Measurements from ENCODE around the gene TMEM132D.
A peak's percentile ranks its signal among the peaks of the same experiment; 100 is the strongest.

TMEM132D gene

DNA sequence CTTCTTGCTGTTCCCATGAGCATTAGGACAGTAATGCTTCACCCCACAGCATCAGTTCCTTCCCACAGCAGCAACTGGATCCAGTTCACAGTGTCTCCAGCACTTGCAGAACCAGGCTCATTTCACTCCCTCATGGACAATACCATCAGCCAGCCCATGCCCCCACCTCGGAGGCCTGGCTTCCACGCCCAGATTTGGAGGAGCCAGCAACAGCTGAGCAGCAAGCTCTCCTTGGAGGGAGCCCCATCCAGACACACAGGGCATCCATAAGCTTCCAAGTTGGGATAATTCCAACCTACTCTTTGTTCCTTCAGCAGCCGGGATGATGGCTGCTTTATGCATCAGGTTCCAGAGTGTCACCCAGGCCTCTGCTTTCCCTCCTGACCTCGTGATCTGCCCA lies 800.6 kb downstream of the TMEM132D start (continued):
- no peak for TF ChIP-seq KLF9 (tag by site-specific recombination; IDR thresholded peaks at IDR 0.05; ENCODE audit: low read depth)
- TF ChIP-seq ZNF677 (tag by site-specific recombination; IDR thresholded peaks at IDR 0.05) = no peak
- TF ChIP-seq YY2 (tag by site-specific recombination; IDR thresholded peaks at IDR 0.05) = no peak
- TF ChIP-seq WT1 (tag by site-specific recombination; IDR thresholded peaks at IDR 0.05) = no peak
- no peak for TF ChIP-seq ZNF248 (tag by site-specific recombination; IDR thresholded peaks at IDR 0.05)

DNA sequence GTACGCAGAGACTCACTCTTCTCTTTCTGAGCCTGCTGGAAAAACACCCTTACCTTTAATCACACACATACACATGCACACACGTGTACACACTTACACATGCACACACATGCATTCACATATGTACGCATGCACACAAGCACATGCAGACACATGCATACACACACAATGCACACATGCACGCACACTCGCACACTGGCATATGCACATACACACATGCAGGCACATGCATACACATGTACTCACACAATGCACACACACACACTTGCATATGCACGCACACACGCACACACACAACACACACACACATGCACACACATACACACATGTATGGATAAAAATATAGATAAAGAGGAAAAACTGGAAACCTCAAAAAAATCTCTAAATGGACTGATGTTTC lies 801.6 kb downstream of the TMEM132D start:
- POLR2A ChIA-PET = no interaction called here
- no peak for TF ChIP-seq ZNF155 (tag by site-specific recombination; IDR thresholded peaks at IDR 0.05)
- TF ChIP-seq, protein P1, sequence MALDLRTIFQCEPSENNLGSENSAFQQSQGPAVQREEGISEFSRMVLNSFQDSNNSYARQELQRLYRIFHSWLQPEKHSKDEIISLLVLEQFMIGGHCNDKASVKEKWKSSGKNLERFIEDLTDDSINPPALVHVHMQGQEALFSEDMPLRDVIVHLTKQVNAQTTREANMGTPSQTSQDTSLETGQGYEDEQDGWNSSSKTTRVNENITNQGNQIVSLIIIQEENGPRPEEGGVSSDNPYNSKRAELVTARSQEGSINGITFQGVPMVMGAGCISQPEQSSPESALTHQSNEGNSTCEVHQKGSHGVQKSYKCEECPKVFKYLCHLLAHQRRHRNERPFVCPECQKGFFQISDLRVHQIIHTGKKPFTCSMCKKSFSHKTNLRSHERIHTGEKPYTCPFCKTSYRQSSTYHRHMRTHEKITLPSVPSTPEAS (tag by site-specific recombination; IDR thresholded peaks at IDR 0.05) = peak; percentile 64

DNA sequence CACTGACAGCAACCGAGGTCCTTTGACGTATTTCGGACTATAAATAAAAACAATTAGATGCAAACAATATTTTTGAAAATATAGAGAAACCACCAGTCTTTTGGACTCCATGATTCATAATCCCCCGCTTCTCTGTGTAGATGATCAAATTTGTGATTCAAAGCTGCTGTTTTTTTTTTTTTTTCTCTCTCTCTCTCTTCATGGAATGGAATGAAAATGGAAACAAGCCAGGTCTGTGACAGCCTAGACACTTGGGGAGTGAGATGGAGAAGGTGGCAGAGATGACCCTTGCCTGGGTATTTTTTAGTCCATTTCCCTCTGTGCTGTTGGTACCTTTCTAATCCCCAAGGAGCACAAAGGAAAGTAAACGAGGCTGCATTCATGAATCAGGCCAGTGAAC lies 802.0 kb downstream of the TMEM132D start:
- TF ChIP-seq KLF16 (tag by site-specific recombination; IDR thresholded peaks at IDR 0.05) (no peak), ZXDB (tag by site-specific recombination; IDR thresholded peaks at IDR 0.05) (no peak), RBAK (tag by site-specific recombination; IDR thresholded peaks at IDR 0.05) (no peak), ZNF311 (tag by site-specific recombination; IDR thresholded peaks at IDR 0.05; ENCODE audit: borderline replicate concordance) (no peak), ZNF23 (tag by site-specific recombination; IDR thresholded peaks at IDR 0.05; ENCODE audit: borderline replicate concordance) (no peak), ZNF366 (tag by site-specific recombination; conservative IDR thresholded peaks at IDR 0.05) (no peak), ZNF184 (tag by site-specific recombination; IDR thresholded peaks at IDR 0.05) (no peak), ZBTB21 (tag by site-specific recombination; IDR thresholded peaks at IDR 0.05) (no peak), ZNF37A (tag by site-specific recombination; IDR thresholded peaks at IDR 0.05) (no peak), ZNF555 (tag by site-specific recombination; conservative IDR thresholded peaks at IDR 0.05) (no peak)
- TF ChIP-seq, protein P2, sequence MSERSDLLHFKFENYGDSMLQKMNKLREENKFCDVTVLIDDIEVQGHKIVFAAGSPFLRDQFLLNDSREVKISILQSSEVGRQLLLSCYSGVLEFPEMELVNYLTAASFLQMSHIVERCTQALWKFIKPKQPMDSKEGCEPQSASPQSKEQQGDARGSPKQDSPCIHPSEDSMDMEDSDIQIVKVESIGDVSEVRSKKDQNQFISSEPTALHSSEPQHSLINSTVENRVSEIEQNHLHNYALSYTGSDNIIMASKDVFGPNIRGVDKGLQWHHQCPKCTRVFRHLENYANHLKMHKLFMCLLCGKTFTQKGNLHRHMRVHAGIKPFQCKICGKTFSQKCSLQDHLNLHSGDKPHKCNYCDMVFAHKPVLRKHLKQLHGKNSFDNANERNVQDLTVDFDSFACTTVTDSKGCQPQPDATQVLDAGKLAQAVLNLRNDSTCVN (tag by site-specific recombination; optimal IDR thresholded peaks at IDR 0.05) = no peak
- Histone ChIP-seq H3K4me1 (ENCODE audit: control insufficient read depth, insufficient read depth, low read length) (no peaks in the 10 kb centered on the region), H3K4me3 (ENCODE audit: low read depth, low read length) (no peak overlapping the region), H3K27ac (ENCODE audit: extremely low read depth, low read depth, low read length) (no peak overlapping the region), H3K9me3 (ENCODE audit: control insufficient read depth, insufficient read depth, low read depth, low read length) (no peaks in the 10 kb centered on the region), H3K36me3 (ENCODE audit: control insufficient read depth in 2 of 2, insufficient read depth in 1 of 2, low read length in 2 of 2) (no peaks in the 10 kb centered on the region)
- CTCF ChIA-PET = no interaction called here
- POLR2A ChIA-PET = no interaction called here

More for the DNA sequence above, 801.6 kb downstream of the TMEM132D start:
- Histone ChIP-seq H3K36me3 (ENCODE audit: control insufficient read depth in 2 of 2, insufficient read depth in 1 of 2, low read length in 2 of 2) (no peaks in the 10 kb centered on the region), H3K9me3 (ENCODE audit: control insufficient read depth, insufficient read depth, low read depth, low read length) (no peaks in the 10 kb centered on the region), H3K27ac (ENCODE audit: extremely low read depth, low read depth, low read length) (no peak overlapping the region), H3K4me1 (ENCODE audit: control insufficient read depth, insufficient read depth, low read length) (no peaks in the 10 kb centered on the region), H3K4me3 (ENCODE audit: low read depth, low read length) (no peak overlapping the region)
- CTCF ChIA-PET = no interaction called here

DNA sequence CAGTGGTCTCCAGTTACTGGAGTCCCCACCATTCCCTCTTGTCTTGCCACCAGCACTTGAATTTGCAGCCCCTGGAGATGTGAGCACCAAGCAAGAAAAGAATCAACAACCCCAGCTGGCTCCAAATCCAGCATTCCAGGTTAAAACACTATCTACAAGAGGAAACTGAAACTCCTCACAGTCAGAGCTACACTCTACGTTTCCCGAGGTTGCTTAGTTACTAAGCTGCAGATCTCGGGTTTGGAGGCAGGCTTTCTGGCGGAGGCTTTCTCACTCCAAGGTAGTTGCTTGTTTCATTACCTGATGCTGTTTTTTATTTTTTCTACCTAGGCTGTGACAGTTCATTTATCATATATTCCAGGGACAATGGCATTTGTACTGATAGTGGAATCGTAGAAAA lies 802.4 kb downstream of the TMEM132D start:
- POLR2A ChIA-PET = interaction anchor here (0.5 kb wide), 1 partner anchor 146 kb away, joined by 3 read pairs; no protein-coding TSS in a partner anchor
- Histone ChIP-seq H3K27ac (ENCODE audit: extremely low read depth, low read depth, low read length) (no peak overlapping the region), H3K4me1 (ENCODE audit: control insufficient read depth, insufficient read depth, low read length) (no peaks in the 10 kb centered on the region), H3K4me3 (ENCODE audit: low read depth, low read length) (no peak overlapping the region), H3K9me3 (ENCODE audit: control insufficient read depth, insufficient read depth, low read depth, low read length) (no peaks in the 10 kb centered on the region), H3K36me3 (ENCODE audit: control insufficient read depth in 2 of 2, insufficient read depth in 1 of 2, low read length in 2 of 2) (no peaks in the 10 kb centered on the region)
- CTCF ChIA-PET = no interaction called here
- TF ChIP-seq ZNF610 (tag by site-specific recombination; IDR thresholded peaks at IDR 0.05; ENCODE audit: borderline replicate concordance) (no peak), ZNF174 (tag by site-specific recombination; IDR thresholded peaks at IDR 0.05) (no peak), ZNF658 (tag by site-specific recombination; IDR thresholded peaks at IDR 0.05) (no peak), ZNF76 (tag by site-specific recombination; IDR thresholded peaks at IDR 0.05; ENCODE audit: borderline replicate concordance, low read depth) (no peak), ZNF701 (tag by site-specific recombination; IDR thresholded peaks at IDR 0.05) (no peak)
- TF ChIP-seq, protein P3, sequence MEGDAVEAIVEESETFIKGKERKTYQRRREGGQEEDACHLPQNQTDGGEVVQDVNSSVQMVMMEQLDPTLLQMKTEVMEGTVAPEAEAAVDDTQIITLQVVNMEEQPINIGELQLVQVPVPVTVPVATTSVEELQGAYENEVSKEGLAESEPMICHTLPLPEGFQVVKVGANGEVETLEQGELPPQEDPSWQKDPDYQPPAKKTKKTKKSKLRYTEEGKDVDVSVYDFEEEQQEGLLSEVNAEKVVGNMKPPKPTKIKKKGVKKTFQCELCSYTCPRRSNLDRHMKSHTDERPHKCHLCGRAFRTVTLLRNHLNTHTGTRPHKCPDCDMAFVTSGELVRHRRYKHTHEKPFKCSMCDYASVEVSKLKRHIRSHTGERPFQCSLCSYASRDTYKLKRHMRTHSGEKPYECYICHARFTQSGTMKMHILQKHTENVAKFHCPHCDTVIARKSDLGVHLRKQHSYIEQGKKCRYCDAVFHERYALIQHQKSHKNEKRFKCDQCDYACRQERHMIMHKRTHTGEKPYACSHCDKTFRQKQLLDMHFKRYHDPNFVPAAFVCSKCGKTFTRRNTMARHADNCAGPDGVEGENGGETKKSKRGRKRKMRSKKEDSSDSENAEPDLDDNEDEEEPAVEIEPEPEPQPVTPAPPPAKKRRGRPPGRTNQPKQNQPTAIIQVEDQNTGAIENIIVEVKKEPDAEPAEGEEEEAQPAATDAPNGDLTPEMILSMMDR (tag by site-specific recombination; IDR thresholded peaks at IDR 0.05) = no peak
- TF ChIP-seq, protein P4, sequence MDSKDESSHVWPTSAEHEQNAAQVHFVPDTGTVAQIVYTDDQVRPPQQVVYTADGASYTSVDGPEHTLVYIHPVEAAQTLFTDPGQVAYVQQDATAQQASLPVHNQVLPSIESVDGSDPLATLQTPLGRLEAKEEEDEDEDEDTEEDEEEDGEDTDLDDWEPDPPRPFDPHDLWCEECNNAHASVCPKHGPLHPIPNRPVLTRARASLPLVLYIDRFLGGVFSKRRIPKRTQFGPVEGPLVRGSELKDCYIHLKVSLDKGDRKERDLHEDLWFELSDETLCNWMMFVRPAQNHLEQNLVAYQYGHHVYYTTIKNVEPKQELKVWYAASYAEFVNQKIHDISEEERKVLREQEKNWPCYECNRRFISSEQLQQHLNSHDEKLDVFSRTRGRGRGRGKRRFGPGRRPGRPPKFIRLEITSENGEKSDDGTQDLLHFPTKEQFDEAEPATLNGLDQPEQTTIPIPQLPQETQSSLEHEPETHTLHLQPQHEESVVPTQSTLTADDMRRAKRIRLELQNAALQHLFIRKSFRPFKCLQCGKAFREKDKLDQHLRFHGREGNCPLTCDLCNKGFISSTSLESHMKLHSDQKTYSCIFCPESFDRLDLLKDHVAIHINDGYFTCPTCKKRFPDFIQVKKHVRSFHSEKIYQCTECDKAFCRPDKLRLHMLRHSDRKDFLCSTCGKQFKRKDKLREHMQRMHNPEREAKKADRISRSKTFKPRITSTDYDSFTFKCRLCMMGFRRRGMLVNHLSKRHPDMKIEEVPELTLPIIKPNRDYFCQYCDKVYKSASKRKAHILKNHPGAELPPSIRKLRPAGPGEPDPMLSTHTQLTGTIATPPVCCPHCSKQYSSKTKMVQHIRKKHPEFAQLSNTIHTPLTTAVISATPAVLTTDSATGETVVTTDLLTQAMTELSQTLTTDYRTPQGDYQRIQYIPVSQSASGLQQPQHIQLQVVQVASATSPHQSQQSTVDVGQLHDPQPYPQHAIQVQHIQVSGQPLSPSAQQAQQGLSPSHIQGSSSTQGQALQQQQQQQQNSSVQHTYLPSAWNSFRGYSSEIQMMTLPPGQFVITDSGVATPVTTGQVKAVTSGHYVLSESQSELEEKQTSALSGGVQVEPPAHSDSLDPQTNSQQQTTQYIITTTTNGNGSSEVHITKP (tag by site-specific recombination; IDR thresholded peaks at IDR 0.05) = no peak

Data from HEK293 (cell line).